Osteoblast (primary cell): ENCODE data around the gene SLC16A10. TPM values are rescaled to one million over a fixed set of nuclear protein-coding genes. Genes with fewer than 3 reads are reported as not detected.

Experiments
- DNase-seq: peaks from one replicate; pipeline ENCODE4 v3.0.0; 2011; ENCODE audit warnings: low spot score, mixed read lengths; ENCODE audit not compliant: insufficient read length; ENCODE audit errors: missing footprints
- H2AFZ ChIP-seq: 2 replicates; pipeline ENCODE4 v1.6.0; 2011; ENCODE audit warnings: mild to moderate bottlenecking, low read length
- H3K27ac ChIP-seq: 2 replicates; pipeline ENCODE4 v1.5.1; 2011; ENCODE audit warnings: mild to moderate bottlenecking, low read depth, low read length, moderate library complexity
- H3K27me3 ChIP-seq: 2 replicates; pipeline ENCODE4 v1.6.0; 2012; ENCODE audit warnings: mild to moderate bottlenecking, control low read depth, inconsistent platforms, low read length, moderate library complexity; ENCODE audit not compliant: insufficient read depth
- H3K36me3 ChIP-seq: 2 replicates; pipeline ENCODE4 v1.5.1; 2011; ENCODE audit warnings: mild to moderate bottlenecking, low read length, control low read depth, moderate library complexity; ENCODE audit not compliant: insufficient read depth
- H3K4me1 ChIP-seq: 2 replicates; pipeline ENCODE4 v1.5.1; 2011; ENCODE audit warnings: mild to moderate bottlenecking, low read length, control low read depth, moderate library complexity; ENCODE audit not compliant: insufficient read depth
- H3K4me2 ChIP-seq: 2 replicates; pipeline ENCODE4 v1.6.0; 2011; ENCODE audit warnings: mild to moderate bottlenecking, low read length; ENCODE audit not compliant: insufficient read depth
- H3K4me3 ChIP-seq: fragments of 200-600 bp; sonication (generic); 3 replicates; pipeline ENCODE4 v1.5.1; 2012; ENCODE audit warnings: mild to moderate bottlenecking, low read length, inconsistent platforms; ENCODE audit not compliant: insufficient read depth
- H3K79me2 ChIP-seq: 2 replicates; pipeline ENCODE4 v1.6.0; 2012; ENCODE audit warnings: mild to moderate bottlenecking, low read length, control low read depth, inconsistent platforms; ENCODE audit not compliant: insufficient read depth
- H3K9me3 ChIP-seq: 2 replicates; pipeline ENCODE4 v1.5.1; 2011; ENCODE audit warnings: low read depth, low read length, control low read depth
- H4K20me1 ChIP-seq: 2 replicates; pipeline ENCODE4 v1.6.0; 2012; ENCODE audit warnings: mild to moderate bottlenecking, low read length, control low read depth; ENCODE audit not compliant: insufficient read depth
- CTCF ChIP-seq: IDR thresholded peaks from 2 replicates; pipeline ENCODE4 v1.5.1; 2011; ENCODE audit warnings: mild to moderate bottlenecking, low read depth, low read length, moderate library complexity; ENCODE audit errors: extremely low read depth
- total RNA-seq: library from RNA; depleted of rRNA; stranded (reverse); fragments of >200 nt; gene quantifications from 2 replicates; pipeline ENCODE4 v1.2.3, GENCODE V29; 2012

Gene SLC16A10
- total RNA-seq, 1 donor = under 0.01 TPM

GRCh38 chr6:111162504-111162903, 75.2 kb downstream of the SLC16A10 start:
- no peaks in the 10 kb centered on the region for H3K4me1 ChIP-seq

GRCh38 chr6:111171577-111172400, 84.5 kb downstream of the SLC16A10 start:
- no peak for TF ChIP-seq CTCF
- Histone ChIP-seq H3K27me3 (peaks cover 10% of the 10 kb centered on the region), H3K4me2 (no peak overlapping the region), H2AFZ (no peak overlapping the region), H3K9me3 (no peaks in the 10 kb centered on the region), H3K4me3 (no peak overlapping the region), H4K20me1 (no peaks in the 10 kb centered on the region), H3K79me2 (no peaks in the 10 kb centered on the region), H3K36me3 (no peaks in the 10 kb centered on the region), H3K4me1 (no peaks in the 10 kb centered on the region), H3K27ac (no peak overlapping the region)
- DNase-seq = no peak

More at GRCh38 chr6:111162504-111162903, 75.2 kb downstream of the SLC16A10 start:
- no peak overlapping the region for H3K4me3 ChIP-seq
- peaks cover 3% of the 10 kb centered on the region for H3K27me3 ChIP-seq
- no peaks in the 10 kb centered on the region for H3K79me2 ChIP-seq
- H3K36me3 ChIP-seq = no peaks in the 10 kb centered on the region
- no peak for TF ChIP-seq CTCF
- no peak overlapping the region for H3K27ac ChIP-seq
- H4K20me1 ChIP-seq = no peaks in the 10 kb centered on the region
- no peak overlapping the region for H2AFZ ChIP-seq
- DNase-seq = no peak
- H3K4me2 ChIP-seq = no peak overlapping the region
- no peaks in the 10 kb centered on the region for H3K9me3 ChIP-seq

GRCh38 chr6:111172563-111172962, 85.3 kb downstream of the SLC16A10 start:
- Histone ChIP-seq H3K27ac (no peak overlapping the region), H3K9me3 (no peaks in the 10 kb centered on the region), H2AFZ (no peak overlapping the region), H3K79me2 (no peaks in the 10 kb centered on the region), H4K20me1 (no peaks in the 10 kb centered on the region), H3K36me3 (no peaks in the 10 kb centered on the region), H3K27me3 (peaks cover 10% of the 10 kb centered on the region), H3K4me1 (no peaks in the 10 kb centered on the region), H3K4me2 (no peak overlapping the region), H3K4me3 (no peak overlapping the region)
- no peak for TF ChIP-seq CTCF
- no peak for DNase-seq

- Histone ChIP-seq H3K27ac (no peak overlapping the region), H3K4me2 (no peak overlapping the region), H3K4me3 (no peak overlapping the region), H4K20me1 (no peaks in the 10 kb centered on the region), H2AFZ (no peak overlapping the region), H3K36me3 (no peaks in the 10 kb centered on the region), H3K27me3 (peaks cover 12% of the 10 kb centered on the region), H3K9me3 (no peaks in the 10 kb centered on the region), H3K79me2 (no peaks in the 10 kb centered on the region), H3K4me1 (no peaks in the 10 kb centered on the region)
- no peak for TF ChIP-seq CTCF
- DNase-seq = no peak
Measured at GRCh38 chr6:111173341-111173740, 86.0 kb downstream of the SLC16A10 start.
